ENCODE results near the gene TNFSF9. TPM values are rescaled to one million over a fixed set of nuclear protein-coding genes. Genes with fewer than 3 reads are reported as not detected.
"Not testable (repeated sequence)": the region's sequence is repeated elsewhere in the genome, so short reads cannot be mapped to it uniquely, and the experiment has no call there.

The TNFSF9 gene
- total and polyA plus RNA-seq, 4 experiments from 2014 or later = 0.29 to 3.3 (median 0.81) TPM

DNA sequence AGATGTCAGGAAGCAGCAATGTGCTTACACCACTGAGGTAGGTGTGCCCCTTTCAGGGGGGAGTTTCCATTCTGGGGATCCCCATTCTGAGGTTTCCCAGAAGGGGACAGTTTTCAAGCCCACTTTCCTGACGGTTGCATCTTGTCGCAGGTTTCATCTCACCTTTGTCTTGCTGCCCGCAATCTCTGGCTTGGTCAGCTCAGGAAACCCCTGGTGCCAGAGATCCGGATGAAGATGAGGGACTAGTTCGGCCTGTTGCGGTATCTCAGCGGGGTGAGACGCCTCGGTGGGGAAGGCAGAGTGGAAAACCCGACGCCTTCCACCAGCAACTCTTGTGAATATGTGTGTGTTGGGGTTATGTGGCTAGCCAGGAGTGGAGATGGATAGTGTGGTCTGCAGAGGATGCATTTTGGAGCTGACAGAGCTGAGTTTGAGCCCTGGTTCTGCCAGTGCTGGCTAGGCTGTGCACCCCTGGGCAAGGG, 13.1 kb downstream of the TNFSF9 start:
- CTCF ChIA-PET (ENCODE audit: partially characterized antibody) = interaction anchor here (0.7 kb wide), 1 partner anchor 108 kb away, joined by 3 read pairs; no protein-coding TSS in a partner anchor
- Mint-ChIP-seq H3K27me3 (peaks cover 0 to 2% of the 10 kb centered on the region in 2 donors), H3K9me3 (peaks cover 0 to 5% (median 1%) of the 10 kb centered on the region in 8 donors), H3K36me3 (no peaks in the 10 kb centered on the region), H3K4me3 (no peak overlapping the region), H3K27ac (peak overlapping the region in 1 of 7 donors; percentile 61), H3K4me1 (peaks cover 0 to 2% (median 0%) of the 10 kb centered on the region in 4 donors)
- H3K27ac ChIP-seq (ENCODE audit: low read depth, low read length) = no peak overlapping the region
- peak in 2 of 5 donors; percentile 22 to 56 for DNase-seq
- intact Hi-C loops (cut with micrococcal nuclease) = no loop called here
- H3K36me3 ChIP-seq (ENCODE audit: insufficient read depth, low read length) = no peaks in the 10 kb centered on the region
- no peaks in the 10 kb centered on the region for H3K9me3 ChIP-seq (ENCODE audit: control insufficient read depth in 1 of 2, low read length in 2 of 2)
- H3K4me3 ChIP-seq (ENCODE audit: low read length in 2 of 2) = no peak overlapping the region
- POLR2A ChIA-PET (ENCODE audit: partially characterized antibody) = no interaction called here
- H3K4me1 ChIP-seq (ENCODE audit: insufficient read depth, low read length) = no peaks in the 10 kb centered on the region
- H3K27me3 ChIP-seq (ENCODE audit: insufficient read depth, low read length) = no peaks in the 10 kb centered on the region

DNA sequence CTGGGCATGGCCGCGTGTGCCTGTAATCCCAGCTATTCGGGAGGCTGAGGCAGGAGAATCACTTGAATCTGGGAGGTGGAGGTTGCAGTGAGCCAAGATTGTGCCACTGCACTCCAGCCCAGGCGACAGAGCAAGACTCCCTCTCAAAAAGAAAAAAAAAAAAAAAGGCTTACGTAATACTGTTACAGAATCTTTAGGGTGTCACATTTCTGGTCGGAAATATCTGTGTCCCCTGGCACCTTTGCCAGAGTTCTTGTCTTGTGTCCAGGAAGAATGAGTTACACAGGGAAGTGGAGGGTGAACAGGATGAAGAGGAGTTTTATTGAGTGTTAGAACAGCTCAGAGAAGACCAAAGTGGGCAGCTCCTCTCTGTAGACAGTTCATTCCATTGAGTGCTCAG, 19.9 kb downstream of the TNFSF9 start:
- POLR2A ChIA-PET (ENCODE audit: partially characterized antibody) = interaction anchor here (1.6 kb wide), 1 partner anchor 24 kb away, joined by 3 read pairs; no protein-coding TSS in a partner anchor
- H3K27me3 Mint-ChIP-seq; H3K36me3 Mint-ChIP-seq; H3K27me3 ChIP-seq (ENCODE audit: insufficient read depth, low read length); intact Hi-C loops (cut with micrococcal nuclease); H3K36me3 ChIP-seq (ENCODE audit: insufficient read depth, low read length); H3K9me3 Mint-ChIP-seq; DNase-seq; H3K27ac ChIP-seq (ENCODE audit: low read depth, low read length); H3K4me3 ChIP-seq (ENCODE audit: low read length in 2 of 2); H3K9me3 ChIP-seq (ENCODE audit: control insufficient read depth in 1 of 2, low read length in 2 of 2): not testable (repeated sequence)
- H3K4me1 ChIP-seq (ENCODE audit: insufficient read depth, low read length) = peaks cover 15% of the 10 kb centered on the region
- H3K27ac Mint-ChIP-seq = peak overlapping the region in 1 of 7 donors; percentile 52
- peaks cover 4 to 13% (median 5%) of the 10 kb centered on the region in 4 donors for H3K4me1 Mint-ChIP-seq
- CTCF ChIA-PET (ENCODE audit: partially characterized antibody) = interaction anchor here (0.9 to 1.5 kb wide), 3 partner anchors 9 to 91 kb away, joined by 3 read pairs; no protein-coding TSS in a partner anchor
- peak overlapping the region in 1 of 8 donors; percentile 47 for H3K4me3 Mint-ChIP-seq

DNA sequence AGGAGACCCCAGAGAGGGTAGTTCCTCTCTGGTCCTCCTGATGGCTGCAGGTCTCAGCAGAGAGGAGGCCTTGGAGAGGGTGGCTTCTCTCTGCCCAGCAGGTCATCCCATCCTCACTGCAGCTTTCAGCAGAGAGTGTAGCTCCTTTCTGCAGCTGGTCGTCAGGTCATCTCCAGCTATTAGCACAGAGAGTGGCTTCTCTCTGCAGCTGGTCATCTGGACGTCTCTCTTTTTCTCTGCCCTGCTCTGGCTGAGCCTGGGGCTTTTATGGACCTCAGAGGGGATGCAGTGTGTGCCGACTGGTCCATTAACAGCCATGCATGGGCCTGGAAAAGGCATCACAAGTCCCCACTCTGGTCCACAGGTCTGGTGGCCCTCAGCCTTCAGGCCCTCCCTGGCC, 20.3 kb downstream of the TNFSF9 start:
- Mint-ChIP-seq H3K27me3 (peaks cover 0 to 2% of the 10 kb centered on the region in 2 donors), H3K9me3 (peaks cover 0 to 5% (median 1%) of the 10 kb centered on the region in 8 donors), H3K4me3 (no peak overlapping the region), H3K4me1 (peaks cover 4 to 13% (median 5%) of the 10 kb centered on the region in 4 donors), H3K27ac (no peak overlapping the region), H3K36me3 (no peaks in the 10 kb centered on the region)
- Histone ChIP-seq H3K9me3 (ENCODE audit: control insufficient read depth in 1 of 2, low read length in 2 of 2) (no peaks in the 10 kb centered on the region), H3K4me1 (ENCODE audit: insufficient read depth, low read length) (peaks cover 17% of the 10 kb centered on the region), H3K4me3 (ENCODE audit: low read length in 2 of 2) (no peak overlapping the region), H3K36me3 (ENCODE audit: insufficient read depth, low read length) (no peaks in the 10 kb centered on the region), H3K27me3 (ENCODE audit: insufficient read depth, low read length) (no peaks in the 10 kb centered on the region), H3K27ac (ENCODE audit: low read depth, low read length) (no peak overlapping the region)
- ChIA-PET POLR2A (ENCODE audit: partially characterized antibody) (interaction anchor here (1.6 to 1.7 kb wide), 2 partner anchors 20 to 25 kb away, joined by 3 to 7 read pairs; partner anchors contain the start of gene TNFSF9), CTCF (ENCODE audit: partially characterized antibody) (interaction anchor here (0.9 to 1.6 kb wide), 4 partner anchors 9 to 91 kb away, joined by 3 to 12 read pairs (median 3); no protein-coding TSS in a partner anchor)
- intact Hi-C loops (cut with micrococcal nuclease) = no loop called here
- no peak for DNase-seq

- ChIA-PET CTCF (ENCODE audit: partially characterized antibody) (interaction anchor here (0.7 to 1.6 kb wide), 4 partner anchors 16 to 79 kb away, joined by 3 to 12 read pairs (median 3); no protein-coding TSS in a partner anchor), POLR2A (ENCODE audit: partially characterized antibody) (interaction anchor here (0.6 to 1.7 kb wide), 5 partner anchors 17 to 186 kb away, joined by 3 to 7 read pairs (median 3); partner anchors contain the start of gene TNFSF9)
- H3K27ac ChIP-seq (ENCODE audit: low read depth, low read length) = no peak overlapping the region
- no peaks in the 10 kb centered on the region for H3K9me3 ChIP-seq (ENCODE audit: control insufficient read depth in 1 of 2, low read length in 2 of 2)
- H3K27ac Mint-ChIP-seq = no peak overlapping the region
- DNase-seq = peak; percentile 50 to 61 (median 59)
- H3K4me3 Mint-ChIP-seq = peak overlapping the region in 5 of 8 donors; percentile 6 to 52 (median 33)
- peaks cover 0 to 4% (median 1%) of the 10 kb centered on the region in 8 donors for H3K9me3 Mint-ChIP-seq
- no peaks in the 10 kb centered on the region for H3K27me3 ChIP-seq (ENCODE audit: insufficient read depth, low read length)
- intact Hi-C loops (cut with micrococcal nuclease) = loop anchor here (1.0 kb wide), 1 partner anchor 310 kb away; no protein-coding TSS in a partner anchor
- no peaks in the 10 kb centered on the region for H3K36me3 ChIP-seq (ENCODE audit: insufficient read depth, low read length)
- H3K4me3 ChIP-seq (ENCODE audit: low read length in 2 of 2) = peak overlapping the region in 1 of 2 donors; percentile 14
- peaks cover 23% of the 10 kb centered on the region for H3K4me1 ChIP-seq (ENCODE audit: insufficient read depth, low read length)
- peaks cover 0 to under 1% of the 10 kb centered on the region in 2 donors for H3K27me3 Mint-ChIP-seq
- peaks cover 4 to 13% (median 5%) of the 10 kb centered on the region in 4 donors for H3K4me1 Mint-ChIP-seq
- no peaks in the 10 kb centered on the region for H3K36me3 Mint-ChIP-seq
These were observed 21.0 kb downstream of the TNFSF9 start for GRCh38 chr19:6551607-6552450.

DNA sequence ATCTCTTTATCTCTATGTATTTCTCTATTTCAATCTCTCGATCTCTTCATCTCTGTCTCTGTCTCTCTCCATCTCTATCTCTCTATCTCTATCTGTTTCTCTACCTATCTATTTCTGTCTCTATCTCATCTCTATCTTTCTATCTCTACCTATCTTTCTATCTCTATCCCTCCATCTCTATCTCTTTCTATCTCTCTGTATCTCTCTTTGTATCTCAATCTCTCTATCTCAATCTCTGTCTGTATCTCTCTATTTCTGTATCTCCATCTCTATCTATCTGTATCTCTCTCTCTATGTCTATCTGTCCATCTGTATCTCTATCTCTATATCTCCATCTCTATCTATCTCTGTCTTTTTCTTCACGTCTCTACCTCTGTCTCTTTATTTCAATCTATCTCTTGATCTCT, 25.2 kb downstream of the TNFSF9 start:
- ChIA-PET CTCF (ENCODE audit: partially characterized antibody) (no interaction called here), POLR2A (ENCODE audit: partially characterized antibody) (no interaction called here)
- H3K9me3 ChIP-seq (ENCODE audit: control insufficient read depth in 1 of 2, low read length in 2 of 2) = no peaks in the 10 kb centered on the region
- no peaks in the 10 kb centered on the region for H3K27me3 ChIP-seq (ENCODE audit: insufficient read depth, low read length)
- H3K9me3 Mint-ChIP-seq = no peaks in the 10 kb centered on the region
- H3K4me3 ChIP-seq (ENCODE audit: low read length in 2 of 2) = no peak overlapping the region
- no peaks in the 10 kb centered on the region for H3K36me3 ChIP-seq (ENCODE audit: insufficient read depth, low read length)
- no peak for DNase-seq
- H3K4me3 Mint-ChIP-seq = no peak overlapping the region
- no peaks in the 10 kb centered on the region for H3K36me3 Mint-ChIP-seq
- no peaks in the 10 kb centered on the region for H3K27me3 Mint-ChIP-seq
- H3K27ac Mint-ChIP-seq = no peak overlapping the region
- no peak overlapping the region for H3K27ac ChIP-seq (ENCODE audit: low read depth, low read length)
- intact Hi-C loops (cut with micrococcal nuclease) = no loop called here
- H3K4me1 ChIP-seq (ENCODE audit: insufficient read depth, low read length) = peaks cover 21% of the 10 kb centered on the region
- H3K4me1 Mint-ChIP-seq = peaks cover 4 to 13% (median 5%) of the 10 kb centered on the region in 4 donors

DNA sequence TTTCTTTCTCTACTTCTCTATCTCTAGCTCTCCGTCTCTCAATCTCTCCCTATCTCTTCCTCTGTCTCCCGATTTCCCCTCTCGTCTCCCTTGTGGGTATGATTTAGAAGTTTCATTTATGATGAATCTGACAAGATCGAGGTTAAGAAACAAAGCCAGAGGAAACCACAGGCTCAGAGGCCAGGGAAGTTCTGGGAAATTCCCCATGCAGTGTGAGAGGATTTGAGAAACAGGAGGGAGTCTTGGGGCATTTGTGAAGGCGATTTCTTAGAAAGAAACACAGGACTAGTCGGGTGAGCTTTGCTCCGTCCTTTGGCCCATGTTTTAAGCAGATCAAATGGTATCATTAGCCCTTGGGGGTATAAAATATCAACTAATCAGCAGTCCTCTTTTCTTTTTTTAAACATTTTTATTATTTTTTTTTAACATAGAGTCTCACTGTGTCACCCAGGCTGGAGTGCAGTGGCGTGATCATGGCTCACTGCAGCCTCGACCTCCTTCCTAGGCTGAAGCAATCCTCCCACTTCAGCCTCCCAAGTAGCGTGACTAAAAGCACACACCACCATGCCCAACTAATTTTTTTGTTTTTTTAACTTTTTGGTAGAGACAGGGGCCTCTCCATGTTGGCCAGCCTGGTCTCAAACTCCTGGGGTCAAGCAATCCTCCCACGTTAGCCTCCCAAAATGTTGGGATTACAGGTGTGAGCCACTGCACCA, 25.8 kb downstream of the TNFSF9 start:
- intact Hi-C loops (cut with micrococcal nuclease) = no loop called here
- no peaks in the 10 kb centered on the region for H3K36me3 Mint-ChIP-seq

More for the DNA sequence above, 25.8 kb downstream of the TNFSF9 start:
- Mint-ChIP-seq H3K9me3 (no peaks in the 10 kb centered on the region), H3K27me3 (peaks cover 0 to under 1% of the 10 kb centered on the region in 2 donors), H3K27ac (no peak overlapping the region), H3K4me3 (no peak overlapping the region), H3K4me1 (peaks cover 4 to 13% (median 5%) of the 10 kb centered on the region in 4 donors)
- no peak overlapping the region for H3K27ac ChIP-seq (ENCODE audit: low read depth, low read length)
- no peaks in the 10 kb centered on the region for H3K9me3 ChIP-seq (ENCODE audit: control insufficient read depth in 1 of 2, low read length in 2 of 2)
- no peak for DNase-seq
- no peak overlapping the region for H3K4me3 ChIP-seq (ENCODE audit: low read length in 2 of 2)
- ChIA-PET CTCF (ENCODE audit: partially characterized antibody) (interaction anchor here (1.2 kb wide), 1 partner anchor 307 kb away, joined by 4 read pairs; no protein-coding TSS in a partner anchor), POLR2A (ENCODE audit: partially characterized antibody) (no interaction called here)
- H3K36me3 ChIP-seq (ENCODE audit: insufficient read depth, low read length) = no peaks in the 10 kb centered on the region
- H3K27me3 ChIP-seq (ENCODE audit: insufficient read depth, low read length) = no peaks in the 10 kb centered on the region
- peaks cover 15% of the 10 kb centered on the region for H3K4me1 ChIP-seq (ENCODE audit: insufficient read depth, low read length)

Measured in CD4-positive, alpha-beta memory T cell (primary cell).